Measurements from ENCODE around the gene GLMP.
A peak's percentile ranks its signal among the peaks of the same experiment; 100 is the strongest.

GLMP gene

DNA sequence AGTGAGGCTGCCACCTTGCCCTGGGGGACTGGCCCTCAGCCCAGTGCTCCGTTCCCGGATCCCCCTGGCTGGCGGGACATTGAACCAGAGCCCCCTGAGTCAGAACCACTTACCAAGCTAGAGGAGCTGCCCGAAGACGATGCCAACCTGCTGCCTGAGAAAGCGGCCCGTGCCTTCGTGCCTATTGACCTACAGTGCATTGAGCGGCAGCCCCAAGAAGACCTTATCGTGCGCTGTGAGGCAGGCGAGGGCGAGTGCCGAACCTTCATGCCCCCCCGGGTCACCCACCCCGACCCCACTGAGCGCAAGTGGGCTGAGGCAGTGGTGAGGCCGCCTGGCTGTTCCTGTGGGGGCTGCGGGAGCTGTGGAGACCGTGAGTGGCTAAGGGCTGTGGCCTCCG, 10.0 kb downstream of the GLMP start:
- DNase-seq, result no peak

DNA sequence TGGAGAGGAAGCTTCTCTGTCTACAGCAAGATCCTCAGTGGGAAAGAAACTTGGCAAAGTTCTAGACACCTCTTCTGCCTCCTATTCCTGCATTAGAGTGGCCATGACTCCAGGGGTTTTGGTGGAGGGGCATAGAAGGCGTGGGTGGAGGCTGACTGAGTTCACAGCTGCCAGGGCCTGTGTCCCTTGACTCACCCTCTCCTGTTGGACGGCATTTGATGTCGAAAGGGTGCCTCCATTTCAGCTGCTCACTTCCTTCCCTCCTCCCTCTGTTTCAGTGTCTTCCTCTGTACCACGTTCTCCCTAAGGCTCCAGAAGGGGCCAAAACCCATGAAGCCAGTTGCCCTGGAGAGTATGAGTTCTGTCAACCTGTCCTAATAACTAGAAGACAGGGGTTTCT, 10.7 kb downstream of the GLMP start:
- no peak for DNase-seq

DNA sequence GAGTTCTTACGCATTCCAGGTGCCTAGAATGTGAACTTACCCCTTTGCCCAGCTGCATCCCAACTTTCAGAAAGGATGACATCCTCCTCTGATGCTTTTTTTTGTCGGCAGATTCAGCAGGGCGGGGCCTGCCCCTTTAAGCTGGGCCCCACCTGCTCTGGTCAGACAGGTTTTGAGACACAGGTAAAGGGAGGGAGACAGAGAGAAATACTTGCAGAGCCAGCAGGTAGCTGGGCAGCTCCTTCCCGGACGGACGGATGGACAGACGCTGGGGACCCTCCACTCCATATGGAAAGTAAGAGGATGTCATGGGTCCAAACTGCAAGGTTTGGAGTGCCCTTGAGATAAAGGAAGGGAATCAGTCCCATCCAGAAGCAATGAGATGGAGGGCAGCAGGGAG, 11.4 kb downstream of the GLMP start, which contains the start of gene TMEM79:
Gene TMEM79, plus strand, starts transcription at position 214 of the 400 bp plus-strand sequence. CDS start 902 bp downstream, outside the sequence.
- DNase-seq, result peak; percentile 85

DNA sequence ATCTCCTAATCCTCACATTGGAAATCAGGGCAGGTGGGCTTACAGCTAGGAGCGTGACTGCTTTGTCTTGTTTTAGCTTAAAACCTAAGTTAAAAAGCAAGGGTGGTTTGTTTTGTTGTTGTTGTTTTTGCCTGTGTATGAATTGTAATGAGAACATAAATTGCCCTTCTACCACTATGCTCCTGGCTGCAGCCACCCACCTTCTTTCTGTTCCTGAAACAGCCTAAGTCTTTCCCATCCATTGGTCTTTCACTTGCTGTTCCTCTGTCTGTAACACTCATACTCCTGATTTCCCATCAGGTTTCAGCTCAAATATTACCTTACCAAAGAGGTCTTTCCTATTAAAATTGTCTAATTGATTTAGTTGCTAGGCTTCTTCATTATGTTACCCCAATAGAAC, 12.0 kb downstream of the GLMP start:
- no peak for DNase-seq

DNA sequence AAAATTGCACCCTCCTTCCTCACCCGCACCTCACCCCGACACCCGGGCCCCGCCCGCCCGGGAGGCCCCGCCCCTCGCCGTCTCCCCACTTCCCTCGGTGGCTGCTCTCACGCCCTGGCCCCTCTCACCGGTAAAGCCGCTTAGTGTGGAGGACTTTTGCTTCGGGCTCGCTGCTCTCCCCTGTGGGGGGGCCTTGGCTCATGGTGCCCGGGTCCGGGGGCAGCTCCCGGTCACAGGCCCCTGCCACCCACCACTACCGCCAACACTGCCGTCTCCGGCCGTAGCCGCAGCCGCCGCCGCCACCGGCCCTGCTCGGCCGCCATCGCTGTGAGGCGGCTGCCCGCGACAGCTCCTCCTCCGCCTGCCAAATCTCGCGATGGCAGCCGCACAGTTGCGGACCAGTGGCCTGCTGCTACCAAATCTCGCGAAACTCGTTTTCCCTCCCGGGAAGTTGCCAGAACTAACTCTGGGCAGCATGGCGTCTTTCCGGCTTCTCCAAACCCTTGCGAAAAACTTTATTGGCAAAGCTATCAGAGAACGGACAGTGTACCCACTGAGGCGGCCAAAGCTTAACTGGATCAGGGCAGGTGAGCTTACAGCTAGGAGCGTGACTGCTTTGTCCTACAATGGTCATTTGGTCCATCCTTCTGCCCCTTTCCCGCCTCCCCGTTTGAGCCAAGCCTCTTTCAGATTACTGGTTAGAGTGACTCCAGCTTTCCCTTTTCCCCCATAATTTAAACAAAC, 12.8 kb downstream of the GLMP start, which contains the start of gene SMG5:
Gene SMG5, minus strand, starts transcription at position 347 of the 744 bp plus-strand sequence. Its CDS starts 145 bp downstream, at position 202.
- peak; percentile 99 for DNase-seq

DNA sequence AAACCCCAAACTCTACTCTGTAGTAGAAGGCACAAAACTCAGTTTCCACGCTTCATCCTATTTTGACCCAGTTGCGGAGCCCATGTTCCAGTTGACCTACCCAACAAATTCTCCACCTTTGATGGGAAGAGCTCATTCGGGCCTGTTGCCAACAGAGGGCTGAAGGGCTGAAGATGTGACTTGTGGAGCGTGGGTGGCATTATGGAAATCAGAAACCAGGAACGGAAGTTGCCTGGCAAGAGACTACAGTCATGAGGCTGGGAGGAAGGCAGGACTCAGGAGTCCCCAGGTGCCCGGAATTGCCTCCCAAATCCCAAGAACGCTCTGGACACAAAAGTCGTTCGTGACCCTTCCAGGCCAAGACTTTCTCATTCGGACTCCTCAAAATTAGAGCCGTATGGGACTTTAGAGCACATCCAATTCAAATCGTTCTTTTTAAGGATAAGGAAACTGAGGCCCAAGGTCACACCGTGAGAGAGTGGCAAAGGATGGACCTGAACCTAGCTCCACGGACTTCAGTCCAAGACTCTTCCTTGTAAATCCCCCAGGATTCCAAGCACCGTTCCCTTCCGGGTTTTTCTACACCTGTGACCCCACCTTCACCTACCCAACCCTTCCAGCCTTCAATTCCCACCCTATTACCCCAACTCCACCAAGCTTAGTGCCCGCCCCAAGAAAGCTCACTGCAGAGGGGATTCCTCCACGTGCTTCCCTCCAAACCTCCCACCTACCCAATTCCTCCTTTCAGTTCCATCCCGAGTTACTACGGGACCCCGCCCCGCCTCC, 13.6 kb downstream of the GLMP start:
- DNase-seq, result peak; percentile 57

DNA sequence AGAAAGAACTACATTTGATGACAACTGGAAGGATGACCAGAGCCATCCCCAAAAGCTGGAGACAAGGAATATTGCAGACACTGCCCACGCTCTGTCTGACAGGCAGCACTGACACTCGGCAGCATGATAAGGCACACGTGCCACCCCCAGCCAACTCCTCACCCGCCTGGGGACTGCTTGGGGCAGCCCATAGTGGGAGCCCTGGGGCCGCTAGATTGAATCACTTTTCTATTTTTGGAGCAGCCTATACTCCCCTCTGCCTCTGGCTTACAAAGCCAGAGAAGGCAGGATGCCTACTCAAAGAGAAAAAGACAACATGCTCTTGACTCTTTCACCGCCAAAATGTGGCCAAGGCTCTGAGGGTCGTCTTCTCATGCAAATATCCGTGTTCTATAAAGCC, 14.2 kb downstream of the GLMP start:
- no peak for DNase-seq

DNA sequence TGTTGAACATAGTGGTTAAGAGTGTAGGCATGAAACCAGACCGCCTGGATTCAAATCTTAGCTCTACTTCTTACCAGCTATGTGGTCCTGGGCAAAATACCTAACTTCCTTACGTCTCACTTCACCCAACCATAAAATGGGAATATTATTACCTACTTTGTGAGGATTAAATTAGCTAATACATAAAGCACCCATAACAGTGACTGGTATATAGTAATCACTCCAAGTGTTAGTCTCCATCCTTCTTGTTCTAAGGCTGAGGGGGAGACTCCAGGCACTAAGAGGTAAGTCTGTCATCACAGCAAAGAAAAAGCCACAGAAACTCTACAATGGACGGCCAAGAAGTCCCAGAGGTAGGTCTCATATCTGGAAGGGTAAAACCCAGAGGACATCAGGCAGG, 15.6 kb downstream of the GLMP start:
- DNase-seq, result no peak

DNA sequence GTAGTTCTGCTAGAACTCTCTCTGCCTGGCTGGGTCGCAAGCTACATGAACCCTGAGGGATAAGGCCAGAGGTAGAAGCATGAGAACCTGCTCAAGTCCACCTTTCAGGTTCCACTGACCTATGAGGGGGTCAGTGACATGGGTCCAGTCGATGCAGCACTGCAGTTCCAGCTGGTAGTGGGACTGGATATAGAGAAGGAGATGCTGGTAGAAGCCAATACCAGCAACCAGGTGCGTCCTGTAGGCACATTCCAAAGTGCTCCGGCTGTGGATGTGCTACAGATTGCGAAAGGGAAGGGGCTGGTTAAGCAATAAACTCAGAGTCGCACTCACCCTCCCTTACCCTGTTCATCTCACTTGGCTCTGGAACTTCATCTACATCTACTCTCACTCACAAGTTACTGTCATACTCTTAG, 18.5 kb downstream of the GLMP start:
- no peak for DNase-seq

DNA sequence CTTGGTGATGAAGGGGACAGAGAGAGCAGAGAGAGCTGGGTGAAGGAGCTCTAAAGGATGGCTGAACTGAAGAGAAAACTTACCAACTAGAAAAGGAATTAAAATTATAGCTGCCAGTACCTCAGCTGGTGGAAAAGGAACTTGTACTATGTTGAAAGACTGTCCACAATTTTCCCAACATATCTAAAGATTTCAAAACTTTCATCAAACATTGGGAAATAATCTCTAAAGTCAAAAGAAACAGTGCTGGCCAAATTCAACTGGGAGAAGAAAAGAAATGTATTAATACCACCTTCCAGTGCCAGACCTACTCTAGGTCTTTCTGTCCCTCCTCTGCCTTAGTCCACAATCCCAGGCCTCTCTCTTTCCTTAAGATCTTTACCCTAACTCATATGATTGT, 18.9 kb downstream of the GLMP start:
- DNase-seq, result no peak

DNA sequence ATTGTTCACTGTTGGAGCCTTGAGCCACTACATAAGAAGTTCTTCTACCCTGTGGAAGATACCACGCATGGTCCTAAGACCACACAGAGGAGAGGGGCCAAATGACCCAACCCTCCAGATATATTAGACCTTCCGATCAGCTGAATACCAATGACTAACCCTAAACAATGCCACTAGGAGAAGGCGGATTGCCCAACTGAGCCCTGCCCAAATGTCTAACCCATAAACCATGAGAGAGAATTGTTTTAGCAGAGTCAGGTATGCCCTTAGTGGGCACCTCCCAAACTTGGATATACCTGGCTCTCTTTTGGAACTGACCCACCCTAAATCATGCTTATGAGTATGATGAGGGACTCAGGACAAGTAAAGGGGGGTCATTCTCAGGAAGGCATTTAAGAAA, 25.2 kb downstream of the GLMP start:
- no peak for DNase-seq

DNA sequence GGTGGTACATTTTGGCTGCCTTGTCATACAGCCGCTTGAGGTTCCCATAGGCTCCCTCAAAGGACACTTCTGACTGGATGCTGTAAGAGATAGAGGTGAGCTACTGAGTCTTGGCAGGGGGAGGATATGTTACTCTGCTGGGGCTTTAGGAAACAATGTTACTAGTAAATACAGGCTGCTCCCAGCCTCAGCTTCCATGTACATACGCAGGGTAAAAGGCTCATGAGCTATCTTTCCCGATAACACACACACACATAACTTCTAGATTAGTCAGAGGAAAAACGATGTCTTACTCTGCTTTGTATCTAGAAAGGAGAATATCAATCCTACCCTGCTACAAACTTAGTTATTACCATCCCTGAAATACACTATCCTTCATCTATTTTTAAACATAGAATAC, 27.1 kb downstream of the GLMP start:
- no peak for DNase-seq

DNA sequence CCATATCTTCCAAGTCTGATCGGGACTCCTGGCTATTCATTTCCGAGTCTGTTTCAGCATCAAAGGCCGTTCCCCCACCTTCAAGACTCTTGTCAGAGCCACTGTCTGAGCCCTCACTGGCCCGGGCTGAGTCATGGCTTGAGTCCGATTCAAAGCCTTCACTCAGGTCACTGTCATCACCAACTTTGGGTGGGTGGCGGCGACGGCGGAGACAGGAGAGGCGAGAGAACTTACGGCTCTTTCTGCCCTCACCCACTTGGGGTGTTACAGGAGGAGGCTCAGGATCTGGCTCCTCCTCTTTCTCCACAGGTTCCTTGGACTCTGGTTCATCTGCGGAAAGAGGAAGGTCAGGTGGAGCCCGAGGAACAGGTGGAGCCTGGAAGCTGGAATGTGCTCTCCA, 29.4 kb downstream of the GLMP start:
- DNase-seq, result no peak

DNA sequence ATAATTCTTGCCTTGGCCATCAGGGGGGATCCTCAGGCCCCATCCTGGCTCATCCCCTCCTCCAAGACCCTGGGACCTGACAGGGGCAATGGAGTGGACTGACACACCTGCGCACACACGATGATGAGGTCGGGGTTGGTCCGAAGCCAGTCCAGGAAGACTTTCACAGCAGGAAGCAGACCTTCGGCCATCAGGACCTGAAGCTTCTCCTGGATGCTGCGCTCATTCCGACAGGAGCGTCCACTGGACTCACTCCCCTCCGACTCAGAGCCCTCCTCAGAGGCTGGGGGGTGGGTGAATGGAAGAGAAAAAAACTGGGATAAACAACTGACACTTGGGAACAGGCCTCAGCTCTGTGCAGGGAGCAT, 32.2 kb downstream of the GLMP start:
- DNase-seq, result no peak

DNA sequence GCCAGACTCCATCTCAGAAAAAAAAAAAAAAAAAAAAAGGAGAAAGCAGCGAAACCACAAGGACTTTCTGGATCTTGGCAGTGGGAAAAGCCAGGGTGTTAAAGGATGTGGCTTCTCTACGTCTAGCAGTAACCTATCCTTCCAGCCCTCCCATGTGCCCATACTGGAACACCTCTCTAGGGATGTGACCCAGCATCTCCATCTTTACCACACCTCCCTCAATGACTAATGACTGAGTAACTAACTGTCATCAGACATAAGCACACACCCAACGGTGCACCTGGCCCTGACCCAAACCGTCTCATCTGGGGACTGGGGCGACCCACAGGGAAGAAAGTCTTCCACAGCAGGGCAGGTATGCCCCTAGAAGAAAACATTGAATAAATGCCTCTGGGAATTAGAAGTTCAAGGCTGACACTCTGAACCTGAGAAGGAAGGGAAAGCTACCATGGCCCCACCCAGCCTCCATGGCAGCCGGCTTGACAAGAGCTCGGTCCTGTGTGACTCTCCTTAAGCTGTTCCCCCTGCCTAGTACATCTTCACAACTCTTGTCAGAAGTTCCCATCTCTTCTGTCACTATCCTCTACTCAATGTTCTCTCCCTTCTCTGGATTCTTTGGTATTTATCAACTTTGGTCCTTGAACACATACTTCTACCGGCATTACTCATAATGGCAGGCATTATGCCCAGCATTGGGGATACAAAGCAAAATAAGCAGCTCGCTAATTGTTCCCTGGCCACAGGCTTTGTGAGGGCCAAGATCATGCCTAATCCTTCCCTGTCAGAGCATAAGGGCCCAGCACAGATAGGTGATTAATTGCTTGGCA, 32.8 kb downstream of the GLMP start:
- no peak for DNase-seq

DNA sequence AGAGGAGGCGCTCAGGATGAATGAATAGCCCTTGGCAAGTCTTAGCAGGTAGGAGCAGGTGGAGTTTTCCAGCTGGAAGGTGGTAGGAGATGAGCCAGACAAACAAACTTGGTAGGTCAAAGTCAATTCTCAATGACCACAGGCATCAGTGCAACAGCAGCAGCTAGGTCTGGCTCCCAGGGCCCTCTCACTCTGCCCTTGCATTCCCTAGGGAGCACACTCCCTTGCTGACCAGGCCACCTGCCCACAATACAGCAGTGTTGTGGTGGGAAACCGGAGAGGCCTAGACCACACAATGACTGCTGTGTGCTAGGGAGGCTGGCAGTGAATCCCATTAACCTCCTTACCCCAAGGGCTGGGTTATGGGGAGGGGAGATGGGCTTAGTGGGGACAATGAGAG, 34.6 kb downstream of the GLMP start:
- DNase-seq, result no peak

DNA sequence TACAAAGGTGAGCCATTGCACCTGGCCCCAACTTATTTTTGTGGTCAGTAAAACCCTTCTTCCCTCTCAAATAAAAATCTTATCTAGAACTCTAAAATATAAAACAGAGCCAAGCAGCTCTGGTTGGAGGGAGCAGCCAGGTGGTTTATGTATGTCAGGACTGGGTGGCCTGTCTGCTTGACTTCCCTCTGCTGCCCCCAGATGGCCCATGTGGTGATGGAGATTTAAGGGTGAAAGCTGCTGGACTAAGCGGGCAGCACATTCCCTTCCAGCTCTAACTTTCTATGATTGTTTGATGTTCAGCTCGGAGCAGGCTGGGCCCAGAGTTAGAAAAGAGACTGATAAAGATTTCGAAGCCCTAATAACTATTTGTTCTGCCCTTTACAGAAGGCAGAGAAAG, 35.7 kb downstream of the GLMP start:
- no peak for DNase-seq

DNA sequence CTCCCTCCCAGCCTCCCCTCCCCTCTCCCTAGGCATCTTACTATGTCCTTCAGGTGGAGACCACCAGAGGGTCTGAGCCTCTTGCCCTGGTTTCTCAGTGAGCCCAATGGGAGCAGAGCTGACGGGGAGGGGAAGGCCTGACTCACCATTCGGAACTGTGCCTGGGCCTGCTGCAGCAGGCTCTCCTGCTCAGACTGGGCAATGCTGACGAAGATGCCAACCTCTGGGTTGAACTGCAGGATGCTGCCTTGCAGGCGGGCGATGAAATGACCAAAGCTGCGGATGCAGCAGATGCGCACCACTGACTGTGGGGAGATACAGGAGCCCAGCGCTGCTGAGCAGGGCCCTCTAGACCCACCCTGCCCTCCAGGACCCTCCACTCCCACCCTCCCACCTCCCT, 36.6 kb downstream of the GLMP start:
- no peak for DNase-seq

DNA sequence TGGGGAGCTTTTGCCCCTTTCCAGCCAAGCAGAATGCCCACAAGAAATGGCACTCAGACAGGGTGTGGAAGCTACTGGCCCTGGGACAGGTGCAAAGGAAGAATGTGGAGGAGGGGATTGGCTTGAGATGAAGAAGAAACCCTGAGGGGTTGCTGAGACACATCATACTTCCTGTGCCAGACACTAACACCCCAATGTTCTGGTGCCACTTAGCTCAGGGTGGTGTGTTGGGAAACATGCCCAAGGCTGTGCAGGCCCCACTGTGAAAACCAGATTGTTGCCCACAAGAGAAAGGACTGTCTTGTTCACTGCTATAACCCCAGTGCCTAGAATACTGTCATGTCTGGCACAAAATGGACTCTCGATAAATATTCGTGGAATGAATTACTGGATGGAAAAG, 37.8 kb downstream of the GLMP start:
- DNase-seq, result no peak

DNA sequence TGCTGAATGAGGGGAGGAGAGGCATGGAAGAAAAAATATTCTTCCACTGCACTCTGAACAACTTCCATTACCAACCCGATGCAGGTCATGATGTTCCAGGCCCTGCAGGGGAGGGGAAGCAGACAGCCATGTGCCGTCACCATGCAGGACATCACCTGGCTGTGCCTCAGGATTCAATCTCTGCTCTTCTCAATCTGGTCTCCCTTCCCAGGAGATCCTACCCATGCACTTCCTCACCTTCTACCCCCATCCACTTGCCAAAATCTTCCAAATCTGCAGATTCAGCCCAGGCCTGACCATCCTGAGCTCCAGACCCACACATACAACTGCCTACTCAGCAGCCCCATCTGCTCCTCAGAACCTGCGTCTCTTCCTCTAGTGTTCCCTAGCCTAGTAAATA, 41.8 kb downstream of the GLMP start:
- no peak for DNase-seq

DNA sequence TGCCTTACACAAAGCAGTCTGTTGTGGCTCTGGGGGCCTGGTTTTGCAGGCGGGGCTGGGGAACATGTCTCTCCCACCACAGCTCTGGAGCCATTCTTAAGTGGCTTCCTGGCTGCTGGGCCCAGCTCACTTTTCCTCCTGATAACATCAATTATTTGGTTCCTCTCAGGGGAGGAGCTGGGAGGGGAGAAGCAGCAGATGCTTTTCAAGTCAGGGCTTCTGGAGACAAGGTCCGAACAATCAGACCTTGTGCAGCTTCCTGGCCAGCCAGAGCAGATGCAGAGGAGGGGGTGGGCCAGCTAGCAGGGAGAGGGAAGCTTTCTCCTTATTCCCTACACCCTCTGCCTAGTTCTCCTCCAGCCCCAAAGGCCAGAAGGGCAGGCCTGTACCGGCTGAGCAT, 44.0 kb downstream of the GLMP start:
- no peak for DNase-seq

DNA sequence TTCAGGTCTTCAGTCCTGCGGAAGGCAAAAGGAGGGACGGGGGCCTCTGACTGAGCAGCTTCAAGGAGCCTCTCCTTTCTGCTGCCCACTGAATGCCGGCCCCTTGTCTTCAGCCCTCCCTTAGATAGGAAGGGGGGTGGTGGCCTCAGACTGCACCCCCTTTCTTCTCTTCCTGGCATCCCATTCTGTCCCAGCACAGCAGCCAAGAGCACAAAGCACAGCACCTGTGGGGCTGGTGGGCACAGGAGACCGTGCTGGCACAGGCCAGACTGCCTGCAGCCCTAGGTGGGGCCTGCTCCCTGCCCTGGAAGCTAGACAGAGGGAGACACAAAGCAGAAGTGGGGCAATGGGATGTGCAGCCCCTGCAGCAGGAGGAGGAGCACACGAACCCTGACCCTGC, 45.9 kb downstream of the GLMP start:
- DNase-seq, result no peak

DNA sequence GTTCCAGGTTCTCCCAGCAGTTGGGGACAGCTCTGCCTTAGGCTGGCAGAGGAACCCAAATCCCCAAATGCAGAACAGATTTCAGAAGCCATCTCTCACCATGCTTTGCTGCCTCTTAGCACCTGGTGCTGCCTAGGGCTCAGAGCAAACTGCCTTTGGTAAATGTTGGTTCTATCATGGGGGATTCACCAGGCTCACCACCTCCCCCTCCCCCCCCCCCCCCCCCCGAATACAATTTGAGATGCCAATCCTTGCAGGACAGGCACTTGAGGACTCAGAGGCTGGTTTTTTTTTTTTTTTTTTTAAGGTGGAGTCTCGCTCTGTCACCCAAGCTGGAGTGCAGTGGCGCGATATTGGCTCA, 47.2 kb downstream of the GLMP start:
- DNase-seq, result no peak

All from NCI-H510A (cell line).